B cell (primary cell): ENCODE data around the gene GAREM2. TPM values are rescaled to one million over a fixed set of nuclear protein-coding genes. Genes with fewer than 3 reads are reported as not detected.

Experiments used
- ATAC-seq: fragments of 200-7000 bp; cut with Tn5 transposase; one replicate; pipeline ENCODE4 v1.10.0; 2021; ENCODE audit warnings: low read depth, mild to moderate bottlenecking, moderate number of reproducible peaks, moderate library complexity
- CTCF ChIA-PET: fragments of 350-600 bp; sonication (Branson Sonifier 250); formaldehyde crosslinking; loops from one replicate; lab custom pipeline; 2021; ENCODE audit warnings: antibody characterized with exemption, inconsistent platforms; lab: Charles Lee
- POLR2A ChIA-PET: fragments of 350-600 bp; sonication (Branson Sonifier 250); formaldehyde crosslinking; loops from one replicate; lab custom pipeline; 2021; ENCODE audit warnings: antibody characterized with exemption; lab: Charles Lee
- DNase-seq: peaks from one replicate; pipeline ENCODE4 v3.0.0; 2013
- H2AFZ ChIP-seq: 2 replicates; pipeline ENCODE4 v1.6.1; 2012; ENCODE audit warnings: mild to moderate bottlenecking, low read depth, low read length; ENCODE audit not compliant: insufficient read depth, poor library complexity, severe bottlenecking
- H3K27ac ChIP-seq, 2 donors: 1 replicate in 1 of 2; 2 replicates in 1 of 2; pipeline ENCODE4 v1.5.1; 2012 to 2013; ENCODE audit warnings: low read length in 2 of 2, mild to moderate bottlenecking in 2 of 2, moderate library complexity in 1 of 2
- H3K27me3 ChIP-seq, 4 experiments: fragments of 200-600 bp in 1 of 4; sonication (generic) in 1 of 4; replicated peaks in 1 of 4; 1 replicate in 2 of 4; 2 replicates in 2 of 4; pipeline versions ENCODE4 v1.6.1 to v1.7.0; 2013 to 2016; ENCODE audit warnings: low read length in 3 of 4, mild to moderate bottlenecking in 2 of 4, mixed read lengths in 1 of 4, moderate library complexity in 1 of 4; ENCODE audit not compliant: insufficient read depth in 4 of 4, control insufficient read depth in 3 of 4; ENCODE audit errors: control extremely low read depth in 1 of 4
- H3K36me3 ChIP-seq, 2 experiments: replicated peaks in 1 of 2; 1 replicate in 1 of 2; 2 replicates in 1 of 2; pipeline versions ENCODE4 v1.6.1 to v1.7.1; 2013; ENCODE audit warnings: low read length in 1 of 2; ENCODE audit not compliant: insufficient read depth in 2 of 2, control insufficient read depth in 1 of 2; ENCODE audit errors: control extremely low read depth in 1 of 2, extremely low read depth in 1 of 2
- H3K4me1 ChIP-seq, 2 donors: fragments of 200-600 bp in 1 of 2; sonication (generic) in 1 of 2; 1 replicate in 1 of 2; 2 replicates in 1 of 2; pipeline versions ENCODE4 v1.5.1 to v1.6.1; 2013 to 2017; ENCODE audit warnings: low read length in 2 of 2; ENCODE audit not compliant: control insufficient read depth in 2 of 2, insufficient read depth in 2 of 2
- H3K4me2 ChIP-seq: replicated peaks from 2 replicates; pipeline ENCODE3; 2012; ENCODE audit warnings: mild to moderate bottlenecking, low read depth, low read length; ENCODE audit not compliant: poor library complexity, severe bottlenecking
- H3K4me3 ChIP-seq, 5 experiments: fragments of 200-600 bp in 1 of 5; sonication (generic) in 1 of 5; 1 replicate in 3 of 5; 2 replicates in 2 of 5; pipeline versions ENCODE4 v1.5.1 to v1.7.0; 2011 to 2016; ENCODE audit warnings: low read length in 4 of 5, mild to moderate bottlenecking in 4 of 5, low read depth in 2 of 5, control low read depth in 1 of 5, moderate library complexity in 1 of 5; ENCODE audit not compliant: insufficient read depth in 1 of 5; ENCODE audit errors: control extremely low read depth in 1 of 5, extremely low read depth in 1 of 5
- H3K79me2 ChIP-seq: fragments of 200-600 bp; sonication (generic); one replicate; pipeline ENCODE4 v1.6.0; 2016; ENCODE audit warnings: low read length; ENCODE audit not compliant: control insufficient read depth, insufficient read depth
- H3K9ac ChIP-seq: fragments of 200-600 bp; sonication (generic); 2 replicates; pipeline ENCODE4 v1.6.1; 2017; ENCODE audit warnings: mild to moderate bottlenecking, low read length, moderate library complexity
- H3K9me3 ChIP-seq, 3 donors: one replicate each; pipeline versions ENCODE4 v1.6.1 to v1.7.1; 2013; ENCODE audit warnings: low read length in 2 of 3; ENCODE audit not compliant: control insufficient read depth in 2 of 3, insufficient read depth in 1 of 3; ENCODE audit errors: control extremely low read depth in 1 of 3
- H4K20me1 ChIP-seq: 2 replicates; pipeline ENCODE4 v1.6.0; 2012; ENCODE audit warnings: mild to moderate bottlenecking, low read length; ENCODE audit not compliant: insufficient read depth, control insufficient read depth, poor library complexity, severe bottlenecking
- H3K27ac Mint-ChIP-seq: one replicate; pipeline ENCODE4 v1.8.0; 2021; ENCODE audit warnings: mixed read lengths
- H3K27me3 Mint-ChIP-seq: one replicate; pipeline ENCODE4 v1.8.0; 2021; ENCODE audit warnings: mixed read lengths
- H3K4me1 Mint-ChIP-seq: one replicate; pipeline ENCODE4 v1.8.0; 2021; ENCODE audit warnings: mixed read lengths
- H3K4me3 Mint-ChIP-seq: one replicate; pipeline ENCODE4 v1.8.0; 2021; ENCODE audit warnings: mixed read lengths
- H3K9me3 Mint-ChIP-seq: one replicate; pipeline ENCODE4 v1.8.0; 2022; ENCODE audit warnings: mixed read lengths; ENCODE audit not compliant: insufficient read depth
- EZH2 ChIP-seq: IDR thresholded peaks from 2 replicates; pipeline ENCODE4 v1.6.1; 2012; ENCODE audit warnings: borderline replicate concordance, low read depth, mild to moderate bottlenecking, moderate library complexity, low read length; ENCODE audit not compliant: insufficient read depth, poor library complexity, severe bottlenecking
- WGBS: methylation state at CpG from one replicate; pipeline ENCODE4 v1.1.5; 2013; ENCODE audit warnings: missing lambda C conversion rate; ENCODE audit not compliant: insufficient coverage; 5-methylcytosine and 5-hydroxymethylcytosine counted together
- intact Hi-C: fragments of 100-400 bp; cut with micrococcal nuclease; formaldehyde crosslinking; loops from one replicate; pipeline ENCODE4 v1.10.0; 2022
- polyA plus RNA-seq: library from polyadenylated mRNA; depleted of rRNA; stranded (reverse); fragments of >200 nt; gene quantifications from 2 replicates; pipeline ENCODE4 v1.2.3, GENCODE V29; 2012
- total RNA-seq, 2 donors: library from RNA; stranded (reverse); fragments of 120-200 nt in 1 of 2; gene quantifications; 1 replicate in 1 of 2; 2 replicates in 1 of 2; pipeline versions ENCODE4 v1.2.3 to v1.2.4, GENCODE V29; 2013 to 2022
- TF ChIP-seq, protein P1 (sequence below): fragments of 200-600 bp; IDR thresholded peaks from one replicate; pipeline ENCODE4 v1.8.0; 2022; ENCODE audit warnings: antibody characterized with exemption, mild to moderate bottlenecking

GAREM2 gene
- total and polyA plus RNA-seq, 2 donors (not counting 1 experiment from before 2014, with no cell fraction given), result 0.27 to 1.7 TPM

DNA sequence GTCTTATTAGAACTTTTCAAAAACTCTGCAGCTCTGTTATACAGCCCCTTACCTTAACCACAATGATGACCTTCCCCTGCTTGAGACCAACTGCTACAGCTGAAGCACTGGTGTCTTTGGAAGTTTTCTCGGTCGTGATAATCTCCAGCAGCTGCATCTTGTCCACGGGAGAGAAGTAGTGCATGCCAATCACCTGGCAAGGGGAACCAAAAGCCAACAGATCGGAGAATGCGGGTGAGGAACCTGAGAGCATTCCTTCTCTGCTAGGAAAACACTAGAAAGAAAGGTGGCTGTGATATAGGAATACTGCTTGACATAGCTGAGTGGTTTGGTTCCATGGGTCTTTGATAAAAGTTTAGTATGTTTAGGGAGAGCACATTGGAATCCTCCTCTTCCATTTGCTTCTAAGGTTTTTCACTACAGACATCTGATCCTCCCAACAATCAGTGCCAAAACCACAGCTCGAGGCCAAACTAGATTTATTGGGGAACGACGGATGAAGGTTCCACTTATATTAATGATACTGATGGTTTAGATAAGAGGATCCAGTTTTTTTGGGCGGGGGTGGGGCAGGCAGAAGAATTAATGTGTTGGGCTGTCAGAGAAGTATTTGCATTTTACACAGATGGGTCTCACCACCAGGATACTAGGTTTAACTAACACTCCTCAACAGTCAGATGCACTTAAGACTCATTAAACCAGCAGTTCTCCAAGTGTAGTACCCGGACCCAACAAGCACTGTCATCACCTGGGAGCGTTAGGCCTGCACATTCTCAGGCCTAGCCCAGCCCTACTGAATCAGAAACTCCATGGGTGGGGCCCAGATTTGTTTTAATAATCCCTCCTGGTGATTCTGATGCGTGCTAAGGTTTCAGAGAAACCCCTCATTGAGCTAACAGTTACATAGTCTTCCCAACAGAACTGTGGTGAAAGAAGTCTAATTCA, 22.4 kb downstream of the GAREM2 start:
- WGBS, result 93% methylated on average over 10 of the region's 12 CpGs
- Histone ChIP-seq H3K36me3 (peaks cover 14 to 93% of the 10 kb centered on the region in 2 experiments), H3K27me3 (no peaks in the 10 kb centered on the region), H3K4me3 (no peak overlapping the region), H2AFZ (no peak overlapping the region), H3K9ac (no peak overlapping the region), H3K4me1 (peaks cover 13 to 16% of the 10 kb centered on the region in 2 donors), H3K27ac (no peak overlapping the region), H4K20me1 (no peaks in the 10 kb centered on the region), H3K9me3 (peaks cover 1 to 20% (median 16%) of the 10 kb centered on the region in 3 donors), H3K79me2 (no peaks in the 10 kb centered on the region), H3K4me2 (no peak overlapping the region)
- TF ChIP-seq EZH2, result no peak
- TF ChIP-seq, protein P1, sequence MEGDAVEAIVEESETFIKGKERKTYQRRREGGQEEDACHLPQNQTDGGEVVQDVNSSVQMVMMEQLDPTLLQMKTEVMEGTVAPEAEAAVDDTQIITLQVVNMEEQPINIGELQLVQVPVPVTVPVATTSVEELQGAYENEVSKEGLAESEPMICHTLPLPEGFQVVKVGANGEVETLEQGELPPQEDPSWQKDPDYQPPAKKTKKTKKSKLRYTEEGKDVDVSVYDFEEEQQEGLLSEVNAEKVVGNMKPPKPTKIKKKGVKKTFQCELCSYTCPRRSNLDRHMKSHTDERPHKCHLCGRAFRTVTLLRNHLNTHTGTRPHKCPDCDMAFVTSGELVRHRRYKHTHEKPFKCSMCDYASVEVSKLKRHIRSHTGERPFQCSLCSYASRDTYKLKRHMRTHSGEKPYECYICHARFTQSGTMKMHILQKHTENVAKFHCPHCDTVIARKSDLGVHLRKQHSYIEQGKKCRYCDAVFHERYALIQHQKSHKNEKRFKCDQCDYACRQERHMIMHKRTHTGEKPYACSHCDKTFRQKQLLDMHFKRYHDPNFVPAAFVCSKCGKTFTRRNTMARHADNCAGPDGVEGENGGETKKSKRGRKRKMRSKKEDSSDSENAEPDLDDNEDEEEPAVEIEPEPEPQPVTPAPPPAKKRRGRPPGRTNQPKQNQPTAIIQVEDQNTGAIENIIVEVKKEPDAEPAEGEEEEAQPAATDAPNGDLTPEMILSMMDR, result no peak
- ATAC-seq, result no peak
- DNase-seq, result no peak
- Mint-ChIP-seq H3K9me3 (peaks cover 7% of the 10 kb centered on the region), H3K27me3 (no peaks in the 10 kb centered on the region), H3K4me3 (no peak overlapping the region), H3K27ac (no peak overlapping the region), H3K4me1 (peaks cover 24% of the 10 kb centered on the region)
- ChIA-PET CTCF (interaction anchor here (1.0 kb wide), 1 partner anchor 10 kb away, joined by 3 read pairs; no protein-coding TSS in a partner anchor), POLR2A (interaction anchor here (0.6 kb wide), 1 partner anchor 38 kb away, joined by 5 read pairs; no protein-coding TSS in a partner anchor)
- intact Hi-C loops, result no loop called here
